Adrenal gland (tissue), 19 donors: ENCODE results near the gene SMCP. TPM values are rescaled to one million over a fixed set of nuclear protein-coding genes. Genes with fewer than 3 reads are reported as not detected.

Experiments used
- DNase-seq, 7 donors: peaks; one replicate each; pipeline ENCODE4 v3.0.0-alpha.2; 2019 to 2020
- H3K27ac ChIP-seq, 5 donors: fragments of 200-600 bp; sonication (generic) in 4 of 5; 1 replicate in 3 of 5; 2 replicates in 2 of 5; pipeline versions ENCODE4 v1.5.1 to v1.8.0; 2016 to 2020; ENCODE audit warnings: mild to moderate bottlenecking in 1 of 5
- H3K27me3 ChIP-seq: fragments of 200-600 bp; 2 replicates; pipeline ENCODE4 v1.8.0; 2021
- H3K36me3 ChIP-seq, 2 donors: fragments of 200-600 bp; replicated peaks in 1 of 2; 1 replicate in 1 of 2; 2 replicates in 1 of 2; pipeline versions ENCODE4 v1.5.1 to v1.8.0; 2018 to 2022
- H3K4me1 ChIP-seq, 2 donors: fragments of 200-600 bp; replicated peaks in 1 of 2; 1 replicate in 1 of 2; 2 replicates in 1 of 2; pipeline versions ENCODE4 v1.5.1 to v1.8.0; 2018 to 2021
- H3K4me3 ChIP-seq, 4 donors: fragments of 200-600 bp; sonication (generic) in 3 of 4; one replicate each; pipeline ENCODE4 v1.5.1; 2016 to 2018
- H3K9me3 ChIP-seq, 3 donors: fragments of 200-600 bp; sonication (generic) in 1 of 3; replicated peaks in 1 of 3; 1 replicate in 2 of 3; 2 replicates in 1 of 3; pipeline versions ENCODE4 v1.5.1 to v1.8.0; 2016 to 2021
- CTCF ChIP-seq, 6 experiments: fragments of 450-650 bp in 4 of 6; fragments of 200-600 bp in 2 of 6; sonication (generic) in 1 of 6; IDR thresholded peaks; 1 replicate in 5 of 6; 2 replicates in 1 of 6; pipeline versions ENCODE4 v1.5.1 to v1.8.0; 2016 to 2021; ENCODE audit warnings: antibody characterized with exemption in 6 of 6, mild to moderate bottlenecking in 2 of 6, moderate library complexity in 1 of 6
- POLR2A ChIP-seq, 2 donors: fragments of 450-650 bp; IDR thresholded peaks; one replicate each; pipeline ENCODE4 v1.6.1; 2017; ENCODE audit warnings: antibody characterized with exemption in 2 of 2, mild to moderate bottlenecking in 2 of 2, moderate library complexity in 1 of 2
- WGBS, 4 donors: extraction: QIAGEN DNeasy Blood & Tissue Kit in 2 of 4; methylation state at CpG; one replicate each; pipeline versions ENCODE4 v1.1.5 to v1.1.7; 2013 to 2017; 5-methylcytosine and 5-hydroxymethylcytosine counted together
- intact Hi-C, 2 donors: fragments of 100-400 bp; cut with DNase I; formaldehyde crosslinking; loops; one replicate each; pipeline versions ENCODE4 v1.14.1 to v1.15.0; 2022 to 2023
- long read RNA-seq, 10 donors: library from polyadenylated mRNA in 3 of 10; unstranded in 2 of 10; stranded (forward) in 1 of 10; transcript quantifications; one replicate each; pipeline ENCODE4 v2.0.0 and lab custom pipeline, GENCODE V29; 2021 to 2026
- polyA plus RNA-seq, 3 donors: library from polyadenylated mRNA; stranded (reverse); fragments of 200-250 nt in 2 of 3; fragments of 350-450 nt in 1 of 3; fragmentation: Illumina TruSeq in 1 of 3; extraction: RNeasy Lipid Tissue Mini Kit (QIAGEN cat#74804) in 1 of 3; gene quantifications; one replicate each; pipeline ENCODE4 v1.2.3, GENCODE V29; 2013 to 2014
- total RNA-seq, 9 donors: library from RNA; depleted of rRNA in 4 of 9; stranded (reverse); fragments of >200 nt in 4 of 9; fragments of 120-200 nt in 1 of 9; fragmentation: NEBNext Ultra II Directional in 1 of 9; extraction: Animal tissue kit (Norgen Biotek cat#: 25700) in 1 of 9; gene quantifications; one replicate each; pipeline versions ENCODE4 v1.1.0 to v1.2.4, GENCODE V29; 2013 to 2023
- donor health status: healthy with polysubstance abuse.
- donor health status: Bipolar disorder and iron deficiency.
- donor health status: DM: yes; HTN: yes; CAD: no.
- donor health status: DM: no; HTN: no; CAD: no.
- donor health status: DM: no; HTN: no; CAD: no.
- donor health status: DM: yes; HTN: yes; CAD: no.

The SMCP gene
- not detected for total RNA-seq
- not detected for polyA plus RNA-seq
- long read RNA-seq, donor 1, result 0 reads
- long read RNA-seq, donor 2, result 0 reads
- long read RNA-seq, donor 3, result 0 reads
- long read RNA-seq, donor 4, result 0 reads
- long read RNA-seq, donor 5, result 0 reads
- long read RNA-seq, donor 6, result 0 reads
- long read RNA-seq, donor 7, result 0 reads
- long read RNA-seq, donor 8, result 0 reads
- long read RNA-seq, donor 9, result 0 reads
- long read RNA-seq, donor 10, result 0 reads

- intact Hi-C loops, result loop anchor here in 1 of 2 donors (10.0 kb wide), 1 partner anchor 347 kb away; no protein-coding TSS in a partner anchor
- Histone ChIP-seq H3K4me3 (no peak within 1 kb of the TSS), H3K27me3 (no peaks in the 10 kb centered on the region), H3K9me3 (no peaks in the 10 kb centered on the region), H3K36me3 (no peaks in the 10 kb centered on the region), H3K4me1 (no peaks in the 10 kb centered on the region), H3K27ac (no peak within 1 kb of the TSS)
- no peak for TF ChIP-seq POLR2A (IDR thresholded peaks at IDR 0.05)
- TF ChIP-seq CTCF (IDR thresholded peaks at IDR 0.05), result no peak
- DNase-seq, result no peak
- 9 to 46% (median 18%) methylated on average over 1 of the region's 1 CpG for WGBS, 4 donors
Observed at GRCh38 chr1:152878042-152878441, at the start of gene SMCP. SMCP (plus strand) TSS chr1:152878322; CDS start chr1:152884423, 6,101 bp downstream.

GRCh38 chr1:152836870-152837269, 41.3 kb upstream of the SMCP start:
- Histone ChIP-seq H3K9me3 (no peaks in the 10 kb centered on the region), H3K27me3 (no peaks in the 10 kb centered on the region), H3K27ac (no peak overlapping the region), H3K36me3 (no peaks in the 10 kb centered on the region), H3K4me1 (no peaks in the 10 kb centered on the region), H3K4me3 (no peak overlapping the region)
- 37 to 52% (median 46%) methylated on average over 2 of the region's 2 CpGs for WGBS, 4 donors
- intact Hi-C loops, result no loop called here
- no peak for TF ChIP-seq POLR2A (IDR thresholded peaks at IDR 0.05)
- no peak for TF ChIP-seq CTCF (IDR thresholded peaks at IDR 0.05)
- DNase-seq, result no peak

GRCh38 chr1:152842556-152842955, 35.6 kb upstream of the SMCP start, which contains the start of gene LCE6A:
LCE6A (plus strand) TSS chr1:152842856; CDS start chr1:152843521, 665 bp downstream.
- TF ChIP-seq POLR2A (IDR thresholded peaks at IDR 0.05), result no peak
- no peak for TF ChIP-seq CTCF (IDR thresholded peaks at IDR 0.05)
- WGBS, 4 donors, result 81 to 100% (median 84%) methylated on average over 1 to 3 of the region's 3 CpGs
- intact Hi-C loops, result no loop called here
- Histone ChIP-seq H3K4me1 (no peaks in the 10 kb centered on the region), H3K27me3 (no peaks in the 10 kb centered on the region), H3K27ac (no peak within 1 kb of the TSS), H3K9me3 (no peaks in the 10 kb centered on the region), H3K36me3 (no peaks in the 10 kb centered on the region), H3K4me3 (no peak within 1 kb of the TSS)
- DNase-seq, result no peak

- Histone ChIP-seq H3K36me3 (no peaks in the 10 kb centered on the region), H3K27ac (no peak overlapping the region), H3K4me3 (no peak overlapping the region), H3K4me1 (no peaks in the 10 kb centered on the region), H3K27me3 (no peaks in the 10 kb centered on the region), H3K9me3 (no peaks in the 10 kb centered on the region)
- no peak for TF ChIP-seq CTCF (IDR thresholded peaks at IDR 0.05)
- TF ChIP-seq POLR2A (IDR thresholded peaks at IDR 0.05), result no peak
- 22 to 50% (median 43%) methylated on average over 2 of the region's 2 CpGs for WGBS, 4 donors
- intact Hi-C loops, result no loop called here
- no peak for DNase-seq
Observed at GRCh38 chr1:152855661-152856060, 22.5 kb upstream of the SMCP start.
